ENCODE data around the gene UGT1A10. TPM values are rescaled to one million over a fixed set of nuclear protein-coding genes. Genes with fewer than 3 reads are reported as not detected.

The UGT1A10 gene
- total and polyA plus RNA-seq, 8 donors, result 0.09 TPM; not detected in 7

GRCh38 chr2:233816334-233816733 lies 180.1 kb downstream of the UGT1A10 start:
- intact Hi-C loops (cut with DNase I), result no loop called here
- no peak for ATAC-seq

GRCh38 chr2:233816771-233817170 lies 180.5 kb downstream of the UGT1A10 start:
- Histone ChIP-seq H3K27me3 (no peaks in the 10 kb centered on the region), H3K36me3 (no peaks in the 10 kb centered on the region), H3K4me1 (no peaks in the 10 kb centered on the region), H3K27ac (no peak overlapping the region), H3K9me3 (no peaks in the 10 kb centered on the region), H3K4me3 (no peak overlapping the region)
- no peak for FAIRE-seq
- WGBS, 2 donors, result 84 to 86% methylated on average over 4 of the region's 4 CpGs
- TF ChIP-seq CTCF (IDR thresholded peaks at IDR 0.05), result no peak
- intact Hi-C loops (cut with DNase I), result no loop called here
- no peak for ATAC-seq
- peak in 3 of 6 donors; percentile 3 to 19 (median 11) for DNase-seq

More at GRCh38 chr2:233816334-233816733, 180.1 kb downstream of the UGT1A10 start:
- FAIRE-seq (no peak), DNase-seq (peak in 2 of 6 donors; percentile 6)
- Histone ChIP-seq H3K4me1 (no peaks in the 10 kb centered on the region), H3K27ac (no peak overlapping the region), H3K36me3 (no peaks in the 10 kb centered on the region), H3K9me3 (no peaks in the 10 kb centered on the region), H3K4me3 (no peak overlapping the region), H3K27me3 (no peaks in the 10 kb centered on the region)
- no peak for TF ChIP-seq CTCF (IDR thresholded peaks at IDR 0.05)
- 57 to 60% methylated on average over 2 of the region's 2 CpGs for WGBS, 2 donors

GRCh38 chr2:233817361-233817911 lies 181.2 kb downstream of the UGT1A10 start:
- TF ChIP-seq CTCF (IDR thresholded peaks at IDR 0.05), result no peak

GRCh38 chr2:233817995-233818638 lies 181.9 kb downstream of the UGT1A10 start:
- ATAC-seq, result no peak
- no peak for TF ChIP-seq CTCF (IDR thresholded peaks at IDR 0.05)
- WGBS, 2 donors, result 80 to 87% methylated on average over 11 of the region's 11 CpGs

More at GRCh38 chr2:233817361-233817911, 181.2 kb downstream of the UGT1A10 start:
- ATAC-seq, result no peak
- WGBS, 2 donors, result 75 to 83% methylated on average over 3 of the region's 3 CpGs
- Histone ChIP-seq H3K4me1 (no peaks in the 10 kb centered on the region), H3K27me3 (no peaks in the 10 kb centered on the region), H3K27ac (no peak overlapping the region), H3K36me3 (no peaks in the 10 kb centered on the region), H3K9me3 (no peaks in the 10 kb centered on the region), H3K4me3 (no peak overlapping the region)
- DNase-seq, result peak in 3 of 6 donors; percentile 4 to 17 (median 8)
- no peak for FAIRE-seq
- intact Hi-C loops (cut with DNase I), result no loop called here

More at GRCh38 chr2:233817995-233818638, 181.9 kb downstream of the UGT1A10 start:
- DNase-seq (peak in 3 of 6 donors; percentile 10 to 34 (median 21)), FAIRE-seq (no peak)
- Histone ChIP-seq H3K36me3 (no peaks in the 10 kb centered on the region), H3K9me3 (no peaks in the 10 kb centered on the region), H3K4me1 (no peaks in the 10 kb centered on the region), H3K4me3 (no peak overlapping the region), H3K27me3 (no peaks in the 10 kb centered on the region), H3K27ac (no peak overlapping the region)
- intact Hi-C loops (cut with DNase I), result no loop called here

Data from pancreas (tissue), 10 donors.